Smooth muscle cell (in vitro differentiated cells): ENCODE data around the gene ISM1. TPM values are rescaled to one million over a fixed set of nuclear protein-coding genes. Genes with fewer than 3 reads are reported as not detected.

ENCODE experiments used
- DNase-seq: peaks from one replicate; lab custom pipeline; 2025; ENCODE audit not compliant: unreplicated experiment; lab: John Stamatoyannopoulos, UW
- H2AFZ ChIP-seq: fragments of 200-600 bp; sonication (generic); 2 replicates; pipeline ENCODE4 v1.6.0; 2016; ENCODE audit warnings: antibody characterized with exemption, low read depth, mild to moderate bottlenecking
- H3F3A ChIP-seq: fragments of 200-600 bp; sonication (generic); 2 replicates; pipeline ENCODE4 v1.6.0; 2017; ENCODE audit warnings: antibody characterized with exemption, low read depth
- H3K27ac ChIP-seq: fragments of 200-600 bp; sonication (generic); 2 replicates; pipeline ENCODE4 v1.5.1; 2016; ENCODE audit warnings: low read depth, mild to moderate bottlenecking
- H3K27me3 ChIP-seq: fragments of 200-600 bp; sonication (generic); 2 replicates; pipeline ENCODE4 v1.6.1; 2016; ENCODE audit warnings: low read depth, mild to moderate bottlenecking
- H3K36me3 ChIP-seq: fragments of 200-600 bp; sonication (generic); 2 replicates; pipeline ENCODE4 v1.5.1; 2016; ENCODE audit warnings: low read depth
- H3K4me1 ChIP-seq: fragments of 200-600 bp; sonication (generic); 2 replicates; pipeline ENCODE4 v1.5.1; 2016; ENCODE audit warnings: low read depth
- H3K4me2 ChIP-seq: fragments of 200-600 bp; sonication (generic); 2 replicates; pipeline ENCODE4 v1.6.0; 2016; ENCODE audit warnings: mild to moderate bottlenecking
- H3K4me3 ChIP-seq: fragments of 200-600 bp; sonication (generic); 2 replicates; pipeline ENCODE4 v1.5.1; 2016; ENCODE audit warnings: mild to moderate bottlenecking
- H3K79me2 ChIP-seq: fragments of 200-600 bp; sonication (generic); 2 replicates; pipeline ENCODE4 v1.6.0; 2016; ENCODE audit warnings: low read depth, mild to moderate bottlenecking
- H3K9ac ChIP-seq: fragments of 200-600 bp; sonication (generic); 2 replicates; pipeline ENCODE4 v1.6.0; 2016; ENCODE audit warnings: low read depth
- H3K9me3 ChIP-seq: fragments of 200-600 bp; sonication (generic); replicated peaks from 2 replicates; pipeline ENCODE4 v1.5.1; 2016; ENCODE audit warnings: low read depth
- H4K20me1 ChIP-seq: fragments of 200-600 bp; sonication (generic); 2 replicates; pipeline ENCODE4 v1.6.0; 2016; ENCODE audit warnings: low read depth
- WGBS: methylation state at CpG from one replicate; pipeline ENCODE4 v1.1.7; 2016; ENCODE audit warnings: low lambda C conversion rate; 5-methylcytosine and 5-hydroxymethylcytosine counted together
- polyA plus RNA-seq: library from polyadenylated mRNA; unstranded; fragments of >200 nt; fragmentation: Nextera tagmentation; extraction: Ambion mirVana; gene quantifications from 2 replicates; pipeline ENCODE4 v1.2.1, GENCODE V29; 2016
- total RNA-seq: library from RNA; depleted of rRNA; stranded (reverse); fragments of >200 nt; gene quantifications from 2 replicates; pipeline ENCODE4 v1.2.3, GENCODE V29; 2014
- TF ChIP-seq, protein P1 (sequence below): fragments of 200-600 bp; sonication (generic); IDR thresholded peaks from 2 replicates; pipeline ENCODE4 v1.5.1; 2017; ENCODE audit warnings: borderline replicate concordance, mild to moderate bottlenecking, antibody characterized with exemption; ENCODE audit not compliant: insufficient read depth, poor library complexity, severe bottlenecking

The ISM1 gene
- total and polyA plus RNA-seq, 2 experiments from 2014 or later = 2.6 to 3.5 TPM

- no peaks in the 10 kb centered on the region for H3K36me3 ChIP-seq
- TF ChIP-seq, protein P1, sequence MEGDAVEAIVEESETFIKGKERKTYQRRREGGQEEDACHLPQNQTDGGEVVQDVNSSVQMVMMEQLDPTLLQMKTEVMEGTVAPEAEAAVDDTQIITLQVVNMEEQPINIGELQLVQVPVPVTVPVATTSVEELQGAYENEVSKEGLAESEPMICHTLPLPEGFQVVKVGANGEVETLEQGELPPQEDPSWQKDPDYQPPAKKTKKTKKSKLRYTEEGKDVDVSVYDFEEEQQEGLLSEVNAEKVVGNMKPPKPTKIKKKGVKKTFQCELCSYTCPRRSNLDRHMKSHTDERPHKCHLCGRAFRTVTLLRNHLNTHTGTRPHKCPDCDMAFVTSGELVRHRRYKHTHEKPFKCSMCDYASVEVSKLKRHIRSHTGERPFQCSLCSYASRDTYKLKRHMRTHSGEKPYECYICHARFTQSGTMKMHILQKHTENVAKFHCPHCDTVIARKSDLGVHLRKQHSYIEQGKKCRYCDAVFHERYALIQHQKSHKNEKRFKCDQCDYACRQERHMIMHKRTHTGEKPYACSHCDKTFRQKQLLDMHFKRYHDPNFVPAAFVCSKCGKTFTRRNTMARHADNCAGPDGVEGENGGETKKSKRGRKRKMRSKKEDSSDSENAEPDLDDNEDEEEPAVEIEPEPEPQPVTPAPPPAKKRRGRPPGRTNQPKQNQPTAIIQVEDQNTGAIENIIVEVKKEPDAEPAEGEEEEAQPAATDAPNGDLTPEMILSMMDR = no peak
- H3K79me2 ChIP-seq = no peaks in the 10 kb centered on the region
- WGBS = 7% methylated on average over 1 of the region's 1 CpG
- peaks cover 4% of the 10 kb centered on the region for H3F3A ChIP-seq
- H2AFZ ChIP-seq = no peak overlapping the region
- H3K4me3 ChIP-seq = no peak overlapping the region
- H3K9me3 ChIP-seq = no peaks in the 10 kb centered on the region
- peak overlapping the region; percentile 64 for H3K4me2 ChIP-seq
- peak overlapping the region; percentile 60 for H3K27ac ChIP-seq
- H3K27me3 ChIP-seq = no peaks in the 10 kb centered on the region
- no peak for DNase-seq
- H3K4me1 ChIP-seq = peaks cover 13% of the 10 kb centered on the region
- H3K9ac ChIP-seq = no peak overlapping the region
- no peaks in the 10 kb centered on the region for H4K20me1 ChIP-seq
Measured at GRCh38 chr20:13331536-13331935, 110.5 kb downstream of the ISM1 start.

DNA sequence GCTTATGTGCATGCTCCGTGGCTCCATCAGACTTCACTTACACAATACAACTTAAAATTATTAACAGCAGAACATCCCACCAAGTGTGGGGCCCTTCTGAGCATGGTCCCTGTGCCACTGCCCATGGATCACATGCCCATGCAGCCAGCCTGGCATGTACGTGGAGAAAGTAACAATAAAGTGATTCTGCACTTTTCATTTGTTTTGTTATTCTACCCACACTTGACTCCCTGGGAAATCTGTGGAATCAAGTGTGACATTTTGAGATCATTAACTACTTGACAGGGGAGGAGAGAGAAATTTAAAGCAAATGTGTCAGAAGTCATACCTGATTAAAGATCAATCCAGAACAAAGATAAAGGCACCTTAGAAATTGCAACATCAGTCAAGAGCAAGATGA lies 112.0 kb downstream of the ISM1 start:
- H3K9ac ChIP-seq = no peak overlapping the region
- peaks cover 4% of the 10 kb centered on the region for H3F3A ChIP-seq
- WGBS = 87% methylated on average over 2 of the region's 2 CpGs
- no peaks in the 10 kb centered on the region for H3K79me2 ChIP-seq
- no peak overlapping the region for H2AFZ ChIP-seq
- H3K36me3 ChIP-seq = no peaks in the 10 kb centered on the region
- no peak overlapping the region for H3K4me2 ChIP-seq
- H4K20me1 ChIP-seq = no peaks in the 10 kb centered on the region
- TF ChIP-seq, protein P1 = no peak
- no peak overlapping the region for H3K4me3 ChIP-seq
- peaks cover 13% of the 10 kb centered on the region for H3K4me1 ChIP-seq
- no peak overlapping the region for H3K27ac ChIP-seq
- no peak for DNase-seq
- no peaks in the 10 kb centered on the region for H3K9me3 ChIP-seq
- no peaks in the 10 kb centered on the region for H3K27me3 ChIP-seq

- WGBS = 91% methylated on average over 3 of the region's 3 CpGs
- TF ChIP-seq, protein P1 = no peak
- H4K20me1 ChIP-seq = no peaks in the 10 kb centered on the region
- H3K4me2 ChIP-seq = no peak overlapping the region
- no peak overlapping the region for H3K9ac ChIP-seq
- H3K79me2 ChIP-seq = no peaks in the 10 kb centered on the region
- H3K9me3 ChIP-seq = no peaks in the 10 kb centered on the region
- H3K27ac ChIP-seq = no peak overlapping the region
- peaks cover 4% of the 10 kb centered on the region for H3F3A ChIP-seq
- no peak for DNase-seq
- no peak overlapping the region for H3K4me3 ChIP-seq
- H2AFZ ChIP-seq = no peak overlapping the region
- H3K36me3 ChIP-seq = no peaks in the 10 kb centered on the region
- peaks cover 13% of the 10 kb centered on the region for H3K4me1 ChIP-seq
- H3K27me3 ChIP-seq = no peaks in the 10 kb centered on the region
Measured at GRCh38 chr20:13333793-13334192, 112.7 kb downstream of the ISM1 start.

DNA sequence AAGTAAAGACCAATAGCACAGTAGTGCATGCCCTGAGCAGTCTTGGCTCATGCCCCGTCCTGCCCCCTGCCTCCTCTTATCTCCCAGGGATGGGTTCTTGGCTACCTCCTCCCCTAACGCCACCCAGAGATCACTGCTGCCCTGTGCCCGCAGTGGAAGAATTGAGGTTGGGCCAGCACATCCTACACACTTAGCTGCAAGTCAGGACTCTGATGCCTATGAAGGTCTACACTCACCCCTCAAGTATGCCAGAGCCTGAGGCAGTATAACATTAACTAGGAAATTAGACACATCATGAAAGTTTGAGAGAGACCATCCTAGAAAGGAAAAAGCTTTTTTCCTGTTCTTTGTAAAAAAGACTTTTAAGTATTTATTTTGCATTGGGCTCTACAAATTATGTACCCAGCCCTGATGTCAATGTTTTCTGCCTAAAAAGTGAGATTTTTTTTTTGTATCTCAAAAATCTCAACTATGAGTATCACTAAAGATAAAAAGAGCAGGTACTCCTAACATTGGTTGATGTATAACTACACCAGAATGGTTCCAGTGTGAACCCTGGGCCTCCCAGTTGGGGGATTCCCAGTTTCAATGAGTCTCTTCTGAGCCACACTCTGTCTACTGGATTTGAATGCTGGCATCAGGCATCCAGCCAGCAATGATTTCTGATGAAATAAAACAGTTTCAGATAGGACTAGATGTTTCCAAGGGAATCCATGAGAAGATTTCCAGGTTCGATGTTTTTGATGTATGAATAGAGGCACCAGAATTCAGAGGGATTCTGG lies 115.4 kb downstream of the ISM1 start:
- H3K27ac ChIP-seq = no peak overlapping the region
- H3K9me3 ChIP-seq = no peaks in the 10 kb centered on the region
- no peaks in the 10 kb centered on the region for H3K27me3 ChIP-seq
- DNase-seq = no peak
- no peaks in the 10 kb centered on the region for H3K79me2 ChIP-seq
- H3F3A ChIP-seq = peaks cover 3% of the 10 kb centered on the region
- no peaks in the 10 kb centered on the region for H3K36me3 ChIP-seq
- TF ChIP-seq, protein P1 = no peak
- H4K20me1 ChIP-seq = no peaks in the 10 kb centered on the region
- peaks cover 5% of the 10 kb centered on the region for H3K4me1 ChIP-seq
- 71% methylated on average over 4 of the region's 4 CpGs for WGBS
- no peak overlapping the region for H3K4me2 ChIP-seq
- H2AFZ ChIP-seq = no peak overlapping the region
- no peak overlapping the region for H3K4me3 ChIP-seq
- no peak overlapping the region for H3K9ac ChIP-seq
